ENCODE results near the gene SUPT7L. TPM values are rescaled to one million over a fixed set of nuclear protein-coding genes. Genes with fewer than 3 reads are reported as not detected.

Gene SUPT7L
- total RNA-seq, 1 experiment from 2014 or later, result 25.2 TPM

- no peak overlapping the region for H3K27ac ChIP-seq (ENCODE audit: low read depth, low read length)
- intact Hi-C loops (cut with micrococcal nuclease), result loop anchor here (5.0 kb wide), 2 partner anchors 48 to 188 kb away; partner anchors contain the start of genes BABAM2 and RBKS
- no peak overlapping the region for H3K4me2 ChIP-seq (ENCODE audit: low read length)
Measured at GRCh38 chr2:27704342-27704876, 41.0 kb upstream of the SUPT7L start.

More at GRCh38 chr2:27704342-27704876, 41.0 kb upstream of the SUPT7L start:
- Histone ChIP-seq H3K4me1 (ENCODE audit: control insufficient read depth in 1 of 2, insufficient read depth in 2 of 2, low read length in 2 of 2) (peaks cover 17 to 42% of the 10 kb centered on the region in 2 experiments), H3K79me2 (ENCODE audit: insufficient read depth, low read length) (no peaks in the 10 kb centered on the region), H3K4me3 (replicated peaks in 1 of 2; ENCODE audit: low read depth in 1 of 2, low read length in 2 of 2) (no peak overlapping the region), H3K36me3 (ENCODE audit: control insufficient read depth in 1 of 2, insufficient read depth in 2 of 2, low read length in 2 of 2) (no peaks in the 10 kb centered on the region), H3K9me3 (ENCODE audit: control insufficient read depth in 1 of 2, insufficient read depth in 1 of 2, low read depth in 1 of 2, low read length in 2 of 2) (no peaks in the 10 kb centered on the region), H3K9ac (ENCODE audit: low read length) (no peak overlapping the region), H3K27me3 (ENCODE audit: insufficient read depth, low read length) (no peaks in the 10 kb centered on the region), H2AFZ (ENCODE audit: low read depth, low read length, poor library complexity, severe bottlenecking) (no peak overlapping the region), H4K20me1 (ENCODE audit: insufficient read depth) (no peaks in the 10 kb centered on the region), H3K9me2 (ENCODE audit: insufficient read depth) (no peaks in the 10 kb centered on the region)
- CTCF ChIA-PET, result interaction anchor here (0.9 to 2.6 kb wide), 14 partner anchors 8 to 749 kb away, joined by 3 to 22 read pairs (median 4); partner anchors contain the start of genes SLC4A1AP and SUPT7L
- TF ChIP-seq SRF (IDR thresholded peaks at IDR 0.05; ENCODE audit: low read depth), result no peak
- TF ChIP-seq ZBTB33 (IDR thresholded peaks at IDR 0.05; ENCODE audit: extremely low read depth, insufficient replicate concordance, low read length), result no peak
- no peak; the same call in 1 of the 2 replicates for TF ChIP-seq CEBPB (IDR thresholded peaks at IDR 0.05; ENCODE audit: low read depth)
- TF ChIP-seq EZH2phosphoT487 (IDR thresholded peaks at IDR 0.05; ENCODE audit: borderline replicate concordance), result no peak
- no peak for TF ChIP-seq ZNF274 (IDR thresholded peaks at IDR 0.05; ENCODE audit: low read depth, low read length)
- TF ChIP-seq JUND (IDR thresholded peaks at IDR 0.05), result no peak
- no peak for TF ChIP-seq RAD21 (IDR thresholded peaks at IDR 0.05; ENCODE audit: low read depth)
- TF ChIP-seq YY1 (IDR thresholded peaks at IDR 0.05; ENCODE audit: extremely low read depth, insufficient replicate concordance, low read depth, low read length), result no peak
- no peak for TF ChIP-seq MAX (IDR thresholded peaks at IDR 0.05)
- no peak for TF ChIP-seq TCF7L2 (IDR thresholded peaks at IDR 0.05; ENCODE audit: borderline replicate concordance, extremely low read depth, insufficient read depth, insufficient read length)
- TF ChIP-seq SP1 (IDR thresholded peaks at IDR 0.05; ENCODE audit: low read depth), result no peak
- no peak for TF ChIP-seq SIN3A (IDR thresholded peaks at IDR 0.05; ENCODE audit: low read depth)
- no peak for TF ChIP-seq EZH2 (IDR thresholded peaks at IDR 0.05)
- RAD21 ChIA-PET (ENCODE audit: low non-redundant PET in 1 of 2, low total read pairs in 2 of 2, uncharacterized antibody in 2 of 2, unreplicated experiment in 2 of 2), result interaction anchor here (1.1 to 1.4 kb wide), 3 partner anchors 21 to 48 kb away, joined by 3 to 5 read pairs (median 4); no protein-coding TSS in a partner anchor
- POLR2A ChIA-PET, result interaction anchor here (1.2 to 2.7 kb wide), 2 partner anchors 48 to 50 kb away, joined by 4 to 9 read pairs; no protein-coding TSS in a partner anchor
- no peak for DNase-seq (ENCODE audit: low read depth, low spot score)
- no TSS peak for BruUV-seq (replicated peaks)
- ATAC-seq, result no peak

All from HCT116 (cell line).